CD4-positive, alpha-beta T cell treated with Interleukin-15 for 1 hour (primary cell): ENCODE results near the gene RPL11.
"Not testable (repeated sequence)": the region's sequence is repeated elsewhere in the genome, so short reads cannot be mapped to it uniquely, and the experiment has no call there.

Experiments used
- DNase-seq: peaks from one replicate; pipeline ENCODE4 v3.0.0-alpha.2; 2020

The RPL11 gene

DNA sequence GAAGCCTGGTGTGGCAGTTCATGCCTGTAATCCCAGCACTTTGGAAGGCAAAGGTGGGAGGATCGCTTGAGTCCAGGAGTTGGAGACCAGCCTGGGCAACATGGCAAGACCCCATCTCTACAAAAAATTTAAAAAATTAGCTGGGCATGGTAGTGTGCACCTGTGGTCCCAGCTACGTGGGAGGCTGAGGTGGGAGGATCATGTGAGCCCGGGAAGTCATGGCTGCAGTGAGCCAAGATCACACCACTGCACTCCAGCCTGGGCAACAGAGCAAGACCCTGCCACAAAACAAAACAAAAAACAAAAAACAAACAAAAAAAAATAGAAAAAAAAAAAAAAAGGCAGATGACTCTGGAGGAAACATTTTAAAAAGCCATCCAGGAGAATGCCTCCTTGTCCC is 3.9 kb upstream of the RPL11 start:
- not testable (repeated sequence) for DNase-seq

DNA sequence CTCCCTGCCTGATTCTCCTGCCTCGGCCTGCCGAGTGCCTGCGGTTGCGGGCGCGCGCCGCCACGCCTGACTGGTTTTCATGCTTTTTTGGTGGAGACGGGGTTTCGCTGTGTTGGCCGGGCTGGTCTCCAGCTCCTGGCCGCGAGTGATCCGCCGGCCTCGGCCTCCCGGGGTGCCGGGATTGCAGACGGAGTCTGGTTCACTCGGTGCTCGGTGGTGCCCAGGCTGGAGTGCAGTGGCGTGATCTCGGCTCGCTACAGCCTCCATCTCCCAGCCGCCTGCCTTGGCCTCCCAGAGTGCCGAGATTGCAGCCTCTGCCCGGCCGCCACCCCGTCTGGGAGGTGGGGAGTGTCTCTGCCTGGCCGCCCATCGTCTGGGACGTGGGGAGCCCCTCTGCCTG is 3.3 kb upstream of the RPL11 start:
- not testable (repeated sequence) for DNase-seq

DNA sequence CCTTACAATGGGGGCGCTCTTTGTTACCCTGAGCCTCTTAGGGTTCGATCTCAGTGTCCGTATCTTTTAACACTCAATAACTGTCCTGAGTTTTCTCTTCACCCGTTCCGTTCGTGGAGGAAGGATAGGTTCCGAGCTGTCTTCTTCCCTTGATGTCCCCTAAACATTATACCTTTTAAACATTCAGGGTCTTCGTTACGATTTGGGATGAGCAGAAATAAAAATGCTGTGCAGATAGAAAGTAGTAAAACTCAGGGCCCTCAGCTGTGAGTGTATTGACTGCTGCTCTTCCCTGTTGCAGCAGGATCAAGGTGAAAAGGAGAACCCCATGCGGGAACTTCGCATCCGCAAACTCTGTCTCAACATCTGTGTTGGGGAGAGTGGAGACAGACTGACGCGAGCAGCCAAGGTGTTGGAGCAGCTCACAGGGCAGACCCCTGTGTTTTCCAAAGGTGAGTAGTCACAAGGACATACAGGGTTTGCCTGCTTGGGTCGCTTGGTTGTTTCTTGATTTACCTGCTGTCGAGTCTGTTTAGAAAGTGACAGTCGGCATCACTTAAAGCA is 784 bp downstream of the RPL11 start:
- no peak for DNase-seq

DNA sequence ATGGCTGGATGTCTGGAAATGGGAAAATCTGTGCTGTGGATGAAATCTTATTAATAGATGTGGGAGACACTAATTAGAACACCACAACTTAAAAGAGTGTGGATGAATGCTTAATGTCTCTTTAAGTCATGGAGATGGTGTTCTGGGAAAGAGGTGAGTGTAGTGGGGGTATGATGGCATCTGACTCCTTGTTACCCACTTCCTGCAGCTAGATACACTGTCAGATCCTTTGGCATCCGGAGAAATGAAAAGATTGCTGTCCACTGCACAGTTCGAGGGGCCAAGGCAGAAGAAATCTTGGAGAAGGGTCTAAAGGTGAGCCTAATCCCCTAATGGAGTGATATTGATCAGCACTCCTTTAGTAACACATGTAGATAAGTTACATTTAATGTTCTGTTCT is 2.0 kb downstream of the RPL11 start:
- no peak for DNase-seq

DNA sequence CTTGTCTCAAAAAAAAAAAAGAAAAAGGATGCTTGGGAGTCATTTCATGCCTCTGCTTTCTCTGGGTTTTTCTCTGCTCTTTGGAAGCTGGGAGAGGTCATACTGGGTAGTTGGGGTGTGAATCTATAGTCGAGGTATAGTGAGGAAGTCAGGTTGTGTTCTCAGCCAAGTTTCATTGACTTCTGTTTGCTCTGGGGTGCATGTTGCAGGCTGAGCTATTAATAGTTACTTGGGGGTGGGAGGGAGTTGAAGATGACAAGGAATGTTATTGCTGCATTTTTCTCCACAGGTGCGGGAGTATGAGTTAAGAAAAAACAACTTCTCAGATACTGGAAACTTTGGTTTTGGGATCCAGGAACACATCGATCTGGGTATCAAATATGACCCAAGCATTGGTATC is 2.8 kb downstream of the RPL11 start:
- no peak for DNase-seq

DNA sequence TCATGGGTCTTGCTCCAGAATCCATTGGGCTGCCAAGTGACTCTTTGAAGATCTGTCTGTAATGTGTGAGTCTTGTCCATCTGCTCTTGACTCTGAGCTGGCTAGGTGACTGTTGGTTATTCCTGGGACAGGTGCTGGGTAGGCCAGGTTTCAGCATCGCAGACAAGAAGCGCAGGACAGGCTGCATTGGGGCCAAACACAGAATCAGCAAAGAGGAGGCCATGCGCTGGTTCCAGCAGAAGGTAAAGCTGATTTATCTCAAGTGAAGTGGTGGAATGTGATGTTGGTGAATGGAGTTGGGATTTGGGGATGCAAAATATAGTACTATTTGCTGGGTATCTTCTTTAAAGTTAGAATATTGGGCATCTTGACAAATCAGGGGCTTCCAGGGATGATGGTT is 4.1 kb downstream of the RPL11 start:
- no peak for DNase-seq

DNA sequence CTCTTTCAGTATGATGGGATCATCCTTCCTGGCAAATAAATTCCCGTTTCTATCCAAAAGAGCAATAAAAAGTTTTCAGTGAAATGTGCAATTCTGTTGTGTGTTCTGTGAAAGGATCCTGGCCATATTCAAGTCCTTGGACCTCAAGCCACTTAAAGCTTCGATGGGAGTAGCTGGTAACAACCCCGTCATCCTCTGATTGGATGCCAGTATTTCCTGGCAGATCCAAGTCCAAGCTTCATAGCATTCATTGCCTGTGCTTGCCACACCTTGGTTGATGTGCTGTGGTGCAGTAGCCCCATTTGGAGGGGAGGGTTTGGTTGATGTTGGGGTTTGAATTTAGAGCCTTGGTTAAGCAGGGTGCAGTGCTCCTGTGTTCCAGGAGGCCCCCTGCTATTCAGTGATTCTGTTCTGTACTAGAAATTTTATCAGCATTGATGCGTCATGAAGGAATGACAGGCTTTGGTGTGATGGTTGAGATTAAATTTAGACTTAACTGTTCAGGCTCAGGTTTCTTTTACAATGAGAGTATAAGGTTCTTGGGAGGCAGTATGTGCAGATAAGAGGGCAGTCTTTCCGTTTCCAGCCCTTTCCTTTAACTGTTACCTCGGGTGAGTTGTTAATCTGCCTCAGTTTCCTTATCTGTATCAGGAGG is 4.9 kb downstream of the RPL11 start:
- DNase-seq: no peak

DNA sequence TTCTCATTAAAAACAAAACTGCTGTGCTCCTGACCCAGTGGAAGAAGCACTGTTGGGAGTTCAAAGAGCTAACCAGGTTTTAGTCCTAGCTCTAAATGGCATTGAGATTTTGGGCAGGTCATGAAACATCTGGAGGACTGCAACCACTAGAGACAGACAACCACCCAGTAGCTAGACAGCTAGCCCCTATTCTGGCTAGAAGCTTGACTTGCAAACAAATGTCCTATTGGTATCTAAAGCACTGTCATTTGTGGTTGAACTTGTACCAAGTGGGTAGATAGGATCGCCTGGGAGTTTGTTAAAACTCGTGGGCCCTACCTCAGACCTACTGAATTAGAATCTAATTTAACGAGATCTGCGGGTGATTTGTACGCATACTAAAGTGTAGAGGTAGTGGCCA is 6.9 kb downstream of the RPL11 start:
- DNase-seq: no peak

DNA sequence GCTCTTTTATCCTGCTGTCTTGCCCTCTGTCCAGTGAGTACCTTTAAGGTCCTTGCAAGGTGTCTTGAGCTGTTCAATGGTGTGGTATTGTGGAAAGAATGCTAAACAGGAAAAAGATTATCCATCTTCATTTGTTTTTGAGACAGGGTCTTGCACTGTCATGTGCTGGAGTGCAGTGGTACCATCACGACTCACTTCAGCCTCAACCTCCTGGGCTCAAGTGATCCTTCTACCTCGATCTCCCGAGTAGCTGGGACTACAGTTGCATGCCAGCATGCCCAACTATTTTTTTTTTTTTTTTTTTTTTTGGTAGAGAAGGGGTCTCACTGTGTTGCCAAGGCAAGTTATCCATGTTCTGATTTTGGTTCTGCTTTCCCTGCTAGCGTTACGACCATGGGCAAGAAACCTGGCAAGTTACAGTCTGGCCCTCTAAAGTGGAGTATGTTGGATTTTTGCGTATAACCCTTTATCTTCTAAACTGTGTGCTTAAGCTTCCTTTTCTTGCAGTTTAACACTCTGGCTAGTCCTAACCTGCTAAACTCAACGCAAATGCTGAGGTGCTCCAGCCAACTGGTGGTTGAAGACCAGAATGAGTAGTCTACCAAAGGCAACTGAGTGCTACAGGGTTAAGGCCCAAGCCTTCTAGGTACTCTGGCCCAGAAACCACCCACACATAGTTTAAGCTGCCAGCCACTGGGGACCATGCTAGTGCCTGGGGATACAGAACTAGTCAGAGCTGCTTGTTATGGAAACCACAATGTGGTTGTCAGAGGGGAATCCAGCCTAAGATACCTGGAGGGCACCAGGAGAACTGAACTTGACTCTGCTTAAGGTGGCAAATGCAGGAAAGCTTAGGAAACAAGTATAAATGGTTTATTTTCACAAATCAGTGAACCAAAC is 7.9 kb downstream of the RPL11 start:
- DNase-seq: no peak

DNA sequence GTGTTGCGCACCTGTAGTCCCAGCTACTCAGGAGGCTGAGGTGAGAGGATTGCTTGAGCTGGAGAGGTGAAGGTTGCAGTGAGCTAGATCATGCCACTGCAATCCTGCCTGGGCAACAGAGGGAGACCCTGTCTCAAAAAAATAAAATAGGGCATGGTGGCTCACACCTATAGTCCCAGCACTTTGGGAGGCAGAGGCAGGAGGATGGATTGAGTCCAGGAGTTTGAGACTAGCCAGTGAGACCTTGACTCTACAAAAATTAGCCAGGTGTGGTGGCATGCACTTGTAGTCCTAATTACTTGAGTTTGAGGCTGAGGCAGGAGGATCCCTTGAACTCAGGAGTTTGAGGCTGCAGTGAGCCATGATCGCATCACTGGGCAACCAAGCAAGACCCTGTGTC is 9.7 kb downstream of the RPL11 start:
- DNase-seq: no peak

DNA sequence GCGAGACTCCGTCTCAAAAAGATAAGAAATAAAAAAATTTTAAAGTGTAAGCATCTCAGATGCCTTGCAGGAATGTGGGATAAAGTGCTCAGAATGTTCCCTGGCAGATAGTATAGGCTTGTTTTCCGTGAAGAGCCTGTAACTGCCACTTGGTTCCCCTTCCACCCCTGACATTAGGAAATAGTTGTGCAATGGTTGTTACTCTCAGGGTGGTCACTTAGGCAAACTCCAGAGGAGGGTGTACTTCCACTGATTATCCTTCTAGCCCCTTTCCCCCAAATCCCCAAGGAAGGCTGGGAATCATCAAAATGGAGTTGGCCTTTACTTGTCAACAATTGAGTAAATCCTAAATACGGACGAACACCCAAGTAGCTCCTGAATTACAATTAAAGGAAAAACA is 10.4 kb downstream of the RPL11 start:
- DNase-seq: no peak

DNA sequence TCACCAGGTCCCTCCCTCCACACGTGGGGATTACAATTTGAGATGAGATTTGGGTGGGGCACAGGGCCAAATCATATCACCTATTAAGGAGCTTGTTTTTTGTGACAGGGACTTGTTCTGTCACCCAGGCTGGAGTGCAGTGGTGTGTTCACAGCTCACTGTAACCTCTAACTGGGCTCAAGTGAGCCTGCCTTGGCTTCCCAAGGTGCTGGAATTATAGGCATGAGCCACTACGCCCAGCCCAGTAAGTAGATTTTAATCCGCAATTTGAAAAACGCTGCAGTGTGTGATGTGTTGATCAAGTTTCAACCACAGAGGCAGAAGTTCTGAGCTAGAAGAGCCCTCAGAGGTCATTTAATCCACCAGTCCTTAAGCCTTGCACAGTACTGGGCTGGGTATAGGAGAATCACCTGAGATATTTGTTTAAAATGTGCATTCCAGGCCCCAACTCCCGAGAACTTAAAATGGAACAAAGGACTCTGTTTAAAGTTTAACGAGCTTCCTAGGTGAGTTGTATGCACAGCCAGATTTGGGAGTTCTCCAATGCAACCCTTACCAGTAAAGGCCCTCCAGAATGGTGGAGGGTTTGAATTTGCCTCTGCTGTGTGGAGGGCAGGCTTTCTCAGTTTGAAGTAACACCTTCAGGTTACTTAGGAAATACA is 13.4 kb downstream of the RPL11 start:
- DNase-seq: no peak

DNA sequence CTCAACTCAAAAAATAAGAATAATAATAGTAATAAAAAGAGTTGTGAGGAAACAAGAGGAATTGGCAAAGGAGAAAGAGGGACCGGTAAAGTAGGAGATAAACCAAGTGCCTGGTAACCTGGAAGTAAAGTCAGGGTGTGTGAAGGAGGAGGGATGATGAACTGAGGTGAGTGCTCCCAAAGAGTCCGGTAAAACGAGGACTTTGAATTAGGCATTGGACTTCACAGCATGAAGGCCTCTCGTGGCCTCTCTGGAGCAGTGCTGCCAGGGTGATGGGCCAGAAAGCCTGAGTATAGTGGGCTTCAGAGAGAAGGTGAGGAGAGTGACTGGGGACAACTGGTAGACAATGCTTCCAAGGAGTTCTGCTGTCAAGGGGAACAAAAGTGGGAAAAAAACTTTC is 17.6 kb downstream of the RPL11 start:
- DNase-seq: no peak

DNA sequence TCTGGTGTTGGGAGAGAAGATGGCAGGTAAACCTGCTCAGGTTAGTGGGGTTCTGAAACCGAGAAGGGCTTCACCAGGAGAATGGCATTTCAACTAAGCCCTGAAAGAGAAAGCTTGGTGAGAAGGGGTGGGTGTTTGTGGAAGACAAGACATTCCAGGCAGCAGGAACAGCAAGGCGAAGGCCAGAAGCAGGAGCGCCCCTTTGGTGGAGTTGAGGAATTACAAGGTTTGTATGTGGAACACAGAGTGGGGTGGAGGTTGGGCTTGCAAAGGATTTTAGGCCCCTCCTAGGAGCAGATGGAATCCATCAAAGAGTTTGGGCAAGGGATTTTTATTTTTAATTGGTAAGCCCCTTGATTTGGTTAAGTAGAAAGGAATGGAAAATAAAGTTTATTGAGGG is 26.9 kb downstream of the RPL11 start:
- DNase-seq: no peak

DNA sequence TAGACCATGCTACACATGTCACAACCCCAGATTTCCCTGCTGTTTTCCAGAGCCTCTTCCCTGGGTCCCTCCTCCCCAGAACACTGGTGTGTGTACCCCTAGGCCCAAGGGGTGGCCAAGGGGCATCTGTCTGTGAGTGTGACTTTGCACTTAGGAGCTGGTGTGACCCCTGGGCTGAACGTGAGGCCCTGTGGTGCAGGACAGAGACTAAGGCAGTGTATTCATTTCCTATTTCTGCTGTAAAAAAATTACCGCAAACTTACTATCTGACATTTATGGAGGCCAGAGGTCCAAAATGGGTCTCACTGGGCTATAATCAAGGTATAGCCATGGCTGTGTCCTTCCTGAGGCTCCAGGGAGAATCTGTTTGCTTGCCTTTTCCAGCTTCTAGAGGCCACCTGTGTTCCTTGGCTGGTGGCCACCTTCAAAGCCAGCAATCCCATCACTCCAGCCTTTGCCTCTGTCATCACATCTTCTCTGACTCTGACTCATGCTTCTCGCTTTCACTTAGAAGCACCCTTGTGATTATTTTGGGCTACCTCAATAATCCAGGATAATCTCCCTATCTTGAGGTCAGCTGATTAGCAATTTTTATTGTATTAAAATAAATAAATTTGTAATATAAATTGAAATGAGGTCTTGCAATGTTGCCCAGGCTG is 27.7 kb downstream of the RPL11 start:
- no peak for DNase-seq

DNA sequence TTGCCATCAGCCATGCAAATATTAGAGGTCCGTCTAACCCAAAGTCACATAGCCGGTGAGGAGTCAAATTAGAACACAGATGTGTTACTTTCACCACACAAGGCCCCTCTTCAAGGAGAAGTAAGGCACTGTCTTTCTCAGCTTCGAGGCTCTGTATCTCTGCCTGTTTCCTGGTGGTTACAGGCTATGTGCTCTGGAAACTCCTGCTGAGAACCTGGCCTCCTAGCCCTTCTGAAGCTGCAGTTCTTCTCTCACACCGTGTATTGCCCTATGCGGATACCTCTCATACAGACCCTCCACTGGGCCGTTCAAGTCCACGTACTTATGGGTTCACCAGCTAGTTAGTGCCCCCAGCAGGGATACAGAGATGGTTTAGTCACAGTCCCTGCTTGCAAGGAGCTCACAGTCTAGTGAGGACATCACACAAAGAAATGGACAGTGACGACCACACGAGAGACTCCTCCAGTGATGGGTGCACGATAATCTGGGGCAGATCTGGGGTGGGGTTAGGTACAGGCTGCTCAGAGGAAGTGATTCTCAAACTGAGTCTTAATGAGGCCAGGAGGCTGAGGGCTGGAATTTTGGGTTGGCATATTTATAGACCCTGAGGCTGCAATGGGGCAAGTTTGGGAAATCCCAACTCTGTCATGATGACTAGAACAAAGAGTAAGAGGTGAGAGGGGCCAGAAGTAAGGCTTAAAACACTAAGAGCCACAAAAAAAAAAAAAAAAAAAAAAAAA is 28.8 kb downstream of the RPL11 start:
- DNase-seq: peak; percentile 29

DNA sequence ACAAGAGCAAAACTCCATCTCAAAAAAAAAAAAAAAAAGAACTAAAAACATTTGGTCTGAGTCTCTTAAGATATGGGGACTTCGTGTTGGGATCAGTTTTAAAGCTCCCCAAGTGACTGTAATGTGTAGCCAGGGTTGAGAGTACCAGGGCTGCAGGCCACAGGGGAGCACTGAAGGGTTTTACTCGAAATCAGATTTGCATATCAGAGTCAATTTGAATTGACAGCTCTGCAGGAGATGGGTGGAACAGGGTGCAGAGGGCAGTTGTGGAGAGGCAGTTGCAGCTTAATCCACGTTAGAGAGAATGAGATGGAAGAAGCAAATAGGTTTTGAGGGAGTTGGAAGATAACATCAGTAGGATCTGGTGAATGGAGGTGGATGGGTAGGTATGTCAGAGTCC is 31.0 kb downstream of the RPL11 start:
- DNase-seq: no peak

DNA sequence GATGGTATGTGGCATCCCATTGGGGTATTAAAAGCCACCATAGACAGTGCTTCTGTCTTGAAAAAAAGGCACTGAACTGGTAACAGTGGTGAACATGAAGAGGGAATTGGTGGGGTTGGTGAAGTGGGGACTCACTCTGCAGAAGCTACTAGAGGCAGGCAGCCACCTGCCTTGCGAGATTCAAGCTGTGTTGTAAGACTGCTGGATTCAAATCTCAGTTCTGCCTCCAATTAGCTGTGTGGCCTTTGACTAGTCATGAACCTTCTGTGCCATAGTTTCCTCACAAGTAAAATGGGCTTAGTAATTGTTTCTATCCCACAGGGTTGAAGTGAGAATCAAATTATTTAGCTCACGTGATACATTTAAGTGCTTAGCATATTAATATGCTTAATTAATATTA is 35.1 kb downstream of the RPL11 start:
- DNase-seq: no peak

DNA sequence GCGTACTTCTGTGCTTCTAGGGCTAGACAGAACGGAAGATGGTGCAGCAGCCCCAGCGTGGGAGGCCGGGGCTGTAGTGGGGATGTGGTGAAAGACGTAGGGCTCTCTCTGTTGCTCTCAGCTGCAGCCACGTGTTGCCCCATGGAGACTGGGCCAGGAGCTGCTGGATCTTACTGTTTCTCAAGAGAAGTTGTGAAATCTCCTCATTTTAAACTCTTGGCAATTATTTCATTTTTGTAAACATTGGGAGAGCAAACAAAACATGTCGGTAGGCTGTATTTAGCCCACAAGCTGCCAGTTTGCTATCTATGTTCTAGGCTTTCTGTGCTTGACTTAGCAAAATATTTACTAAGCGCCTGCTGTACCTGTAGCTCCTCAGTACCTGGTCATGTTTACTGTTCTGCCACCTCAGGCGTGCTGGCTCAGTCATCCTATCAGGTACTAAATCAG is 35.8 kb downstream of the RPL11 start:
- peak; percentile 32 for DNase-seq

DNA sequence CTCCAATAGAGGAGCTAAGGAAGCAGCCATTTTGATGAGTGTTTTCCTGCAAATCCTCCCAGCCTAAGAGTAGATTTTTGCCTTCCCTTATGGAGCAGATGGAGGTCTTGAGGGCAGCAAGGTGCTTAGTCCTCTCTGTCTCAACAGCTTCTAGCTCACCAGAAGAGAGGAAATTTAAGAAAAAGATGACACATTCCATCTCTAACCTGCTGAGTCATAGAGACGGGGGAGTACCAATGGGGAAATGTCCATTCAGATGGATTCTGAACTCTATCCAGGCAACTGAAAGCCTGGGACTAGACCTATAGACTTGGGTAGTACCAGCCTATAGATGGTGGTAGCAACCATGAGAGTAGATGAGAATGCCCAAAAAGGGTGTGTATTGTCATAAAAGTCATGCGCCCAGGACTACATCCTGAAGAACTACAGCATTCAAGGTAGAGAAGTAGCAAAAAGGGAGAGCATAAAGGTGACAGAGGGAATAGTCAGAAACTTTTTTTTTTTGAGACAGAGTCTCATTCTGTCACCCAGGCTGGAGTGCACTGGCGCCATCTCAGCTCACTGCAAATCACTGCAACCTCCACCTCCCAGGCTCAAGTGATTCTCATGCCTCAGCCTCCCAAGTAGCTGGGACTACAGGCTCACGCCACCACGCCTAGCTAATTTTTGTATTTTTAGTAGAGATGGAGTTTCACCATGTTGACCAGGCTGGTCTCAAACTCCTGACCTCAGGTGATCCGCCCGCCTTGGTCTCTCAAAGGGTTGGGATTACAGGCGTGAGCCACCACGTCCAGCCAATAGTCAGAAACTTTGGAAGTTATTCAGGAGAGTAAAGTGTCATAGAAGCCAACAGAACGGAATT is 41.0 kb downstream of the RPL11 start:
- DNase-seq: no peak

DNA sequence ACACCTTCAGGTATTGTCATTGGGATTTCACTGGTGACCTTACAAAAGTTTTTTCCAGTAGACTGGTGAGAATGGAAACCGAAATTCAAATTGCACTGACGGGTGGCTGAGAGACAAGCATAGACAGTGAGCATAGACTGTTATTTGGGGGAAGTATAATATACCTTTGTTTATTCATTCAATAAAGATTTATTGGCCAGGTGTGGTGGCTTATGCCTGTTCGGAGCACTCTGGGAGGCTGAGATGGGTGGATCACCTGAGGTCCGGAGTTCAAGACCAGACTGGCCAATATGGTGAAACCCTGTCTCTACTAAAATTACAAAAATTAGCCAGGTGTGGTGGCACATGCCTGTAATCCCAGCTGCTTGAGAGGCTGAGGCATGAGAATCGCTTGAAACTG is 41.7 kb downstream of the RPL11 start:
- not testable (repeated sequence) for DNase-seq
